ENCODE measurements around the gene MAP4K3. TPM values are rescaled to one million over a fixed set of nuclear protein-coding genes. Genes with fewer than 3 reads are reported as not detected.

The MAP4K3 gene
- total RNA-seq, 1 experiment from 2014 or later: 50.5 TPM

GRCh38 chr2:39445934-39446333, 8.8 kb upstream of the MAP4K3 start:
- no peak for DNase-seq (ENCODE audit: low spot score)

GRCh38 chr2:39443009-39443408, 5.9 kb upstream of the MAP4K3 start:
- DNase-seq (ENCODE audit: low spot score): no peak

GRCh38 chr2:39437522-39438296, 624 bp upstream of the MAP4K3 start:
- DNase-seq (ENCODE audit: low spot score): peak; percentile 60

GRCh38 chr2:39435741-39436591, 1.1 kb downstream of the MAP4K3 start:
- DNase-seq (ENCODE audit: low spot score): peak; percentile 54

- no peak for DNase-seq (ENCODE audit: low spot score)
Measured at GRCh38 chr2:39435234-39435633, 1.9 kb downstream of the MAP4K3 start.

- DNase-seq (ENCODE audit: low spot score): no peak
Measured at GRCh38 chr2:39434233-39434897, 2.7 kb downstream of the MAP4K3 start.

GRCh38 chr2:39433586-39434195, 3.4 kb downstream of the MAP4K3 start:
- DNase-seq (ENCODE audit: low spot score): no peak

- no peak for DNase-seq (ENCODE audit: low spot score)
Measured at GRCh38 chr2:39432701-39433100, 4.4 kb downstream of the MAP4K3 start.

GRCh38 chr2:39431592-39432316, 5.3 kb downstream of the MAP4K3 start:
- DNase-seq (ENCODE audit: low spot score): no peak

- no peak for DNase-seq (ENCODE audit: low spot score)
Measured at GRCh38 chr2:39429746-39430145, 7.3 kb downstream of the MAP4K3 start.

GRCh38 chr2:39424951-39425350, 12.1 kb downstream of the MAP4K3 start:
- no peak for DNase-seq (ENCODE audit: low spot score)

GRCh38 chr2:39422700-39423099, 14.4 kb downstream of the MAP4K3 start:
- DNase-seq (ENCODE audit: low spot score): no peak

GRCh38 chr2:39421354-39421753, 15.7 kb downstream of the MAP4K3 start:
- DNase-seq (ENCODE audit: low spot score): no peak

GRCh38 chr2:39419282-39420223, 17.5 kb downstream of the MAP4K3 start:
- DNase-seq (ENCODE audit: low spot score): no peak

- DNase-seq (ENCODE audit: low spot score): no peak
Measured at GRCh38 chr2:39418491-39418890, 18.6 kb downstream of the MAP4K3 start.

GRCh38 chr2:39416140-39416539, 20.9 kb downstream of the MAP4K3 start:
- DNase-seq (ENCODE audit: low spot score): no peak

GRCh38 chr2:39413063-39413737, 23.9 kb downstream of the MAP4K3 start:
- DNase-seq (ENCODE audit: low spot score): no peak

- DNase-seq (ENCODE audit: low spot score): no peak
Measured at GRCh38 chr2:39411181-39411944, 25.7 kb downstream of the MAP4K3 start.
